HFFc6 (cell line): ENCODE data around the gene SPATS1. TPM values are rescaled to one million over a fixed set of nuclear protein-coding genes. Genes with fewer than 3 reads are reported as not detected.

Experiments used
- DNase-seq: peaks from one replicate; pipeline ENCODE4 v3.0.0-alpha.2; 2018
- H3K27ac Mint-ChIP-seq: 2 replicates; pipeline ENCODE4 v1.8.0; 2020; ENCODE audit warnings: mild to moderate bottlenecking, mixed read lengths
- H3K27me3 Mint-ChIP-seq: 2 replicates; pipeline ENCODE4 v1.8.0; 2021; ENCODE audit warnings: mild to moderate bottlenecking, moderate library complexity, mixed read lengths; ENCODE audit not compliant: insufficient read depth
- H3K36me3 Mint-ChIP-seq: 2 replicates; pipeline ENCODE4 v1.8.0; 2021; ENCODE audit warnings: low read depth, mixed read lengths
- H3K4me1 Mint-ChIP-seq: 2 replicates; pipeline ENCODE4 v1.8.0; 2020; ENCODE audit warnings: low read depth, mixed read lengths
- H3K4me3 Mint-ChIP-seq: 2 replicates; pipeline ENCODE4 v1.8.0; 2020; ENCODE audit warnings: mild to moderate bottlenecking, moderate library complexity, mixed read lengths
- H3K9me3 Mint-ChIP-seq: 2 replicates; pipeline ENCODE4 v1.8.0; 2020; ENCODE audit warnings: mild to moderate bottlenecking, mixed read lengths
- total RNA-seq, 6 experiments: library from RNA; stranded (reverse); fragmentation: NEBNext Ultra II Directional; extraction: Animal tissue kit (Norgen Biotek cat#: 25700); gene quantifications; 2 replicates in 1 of 6; 3 replicates in 5 of 6; pipeline ENCODE4 v1.2.3, GENCODE V29; 2021
- TF ChIP-seq, protein P1 (sequence below): fragments of 200-600 bp; sonication (generic); IDR thresholded peaks from 2 replicates; pipeline ENCODE4 v1.5.0; 2021; ENCODE audit warnings: antibody characterized with exemption, mild to moderate bottlenecking

SPATS1 gene
- total RNA-seq, 6 experiments from 2014 or later, result not detected

DNA sequence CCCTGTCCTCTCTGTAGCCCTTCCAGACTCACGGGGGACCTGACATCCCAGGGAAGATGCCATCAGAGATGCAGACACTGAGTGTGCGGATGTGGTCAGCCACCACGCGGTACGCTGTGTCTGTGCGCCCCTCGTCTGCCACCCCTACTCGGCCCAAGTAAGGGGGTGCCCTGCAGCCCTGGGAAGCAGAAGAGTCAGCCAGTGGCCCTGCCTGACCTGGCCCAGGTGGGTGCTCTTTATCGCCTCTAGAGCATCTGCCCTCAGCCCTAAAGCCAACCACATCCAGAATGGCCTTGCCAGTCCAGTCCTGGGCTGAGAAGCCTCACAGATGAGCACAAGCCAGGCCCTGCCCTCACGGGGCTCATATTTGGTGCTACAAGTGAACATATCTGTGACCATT, 35.2 kb upstream of the SPATS1 start:
- Mint-ChIP-seq H3K27me3 (no peaks in the 10 kb centered on the region), H3K9me3 (no peaks in the 10 kb centered on the region), H3K36me3 (peaks cover 18% of the 10 kb centered on the region; the same call in 1 of the 2 replicates), H3K4me3 (no peak overlapping the region), H3K4me1 (peaks cover 24% of the 10 kb centered on the region), H3K27ac (no peak overlapping the region)
- DNase-seq, result no peak
- TF ChIP-seq, protein P1, sequence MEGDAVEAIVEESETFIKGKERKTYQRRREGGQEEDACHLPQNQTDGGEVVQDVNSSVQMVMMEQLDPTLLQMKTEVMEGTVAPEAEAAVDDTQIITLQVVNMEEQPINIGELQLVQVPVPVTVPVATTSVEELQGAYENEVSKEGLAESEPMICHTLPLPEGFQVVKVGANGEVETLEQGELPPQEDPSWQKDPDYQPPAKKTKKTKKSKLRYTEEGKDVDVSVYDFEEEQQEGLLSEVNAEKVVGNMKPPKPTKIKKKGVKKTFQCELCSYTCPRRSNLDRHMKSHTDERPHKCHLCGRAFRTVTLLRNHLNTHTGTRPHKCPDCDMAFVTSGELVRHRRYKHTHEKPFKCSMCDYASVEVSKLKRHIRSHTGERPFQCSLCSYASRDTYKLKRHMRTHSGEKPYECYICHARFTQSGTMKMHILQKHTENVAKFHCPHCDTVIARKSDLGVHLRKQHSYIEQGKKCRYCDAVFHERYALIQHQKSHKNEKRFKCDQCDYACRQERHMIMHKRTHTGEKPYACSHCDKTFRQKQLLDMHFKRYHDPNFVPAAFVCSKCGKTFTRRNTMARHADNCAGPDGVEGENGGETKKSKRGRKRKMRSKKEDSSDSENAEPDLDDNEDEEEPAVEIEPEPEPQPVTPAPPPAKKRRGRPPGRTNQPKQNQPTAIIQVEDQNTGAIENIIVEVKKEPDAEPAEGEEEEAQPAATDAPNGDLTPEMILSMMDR, result no peak

DNA sequence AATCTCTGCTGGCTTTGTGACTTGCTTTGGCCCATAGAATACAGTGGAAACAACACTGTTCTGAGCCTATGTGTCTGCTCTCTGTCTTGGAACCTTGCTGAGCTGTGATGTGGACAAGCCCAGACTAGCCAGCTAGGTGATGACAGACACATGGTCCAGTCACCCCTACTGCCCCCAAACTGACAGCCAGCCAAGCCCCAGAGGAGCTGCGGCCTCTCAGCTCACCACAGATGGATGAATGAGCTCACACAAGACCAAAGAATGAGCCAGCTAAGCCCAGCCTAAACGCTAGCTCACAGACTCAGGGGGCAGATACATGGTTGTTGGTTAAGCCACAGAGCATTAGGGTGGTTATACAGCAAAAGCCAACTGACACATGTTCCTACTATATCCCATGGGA, 33.4 kb upstream of the SPATS1 start:
- Mint-ChIP-seq H3K4me1 (peaks cover 27% of the 10 kb centered on the region), H3K4me3 (no peak overlapping the region), H3K27me3 (no peaks in the 10 kb centered on the region), H3K27ac (peak overlapping the region; percentile 62), H3K9me3 (no peaks in the 10 kb centered on the region), H3K36me3 (peaks cover 18% of the 10 kb centered on the region; the same call in 1 of the 2 replicates)
- TF ChIP-seq, protein P1, result no peak
- DNase-seq, result peak; percentile 32

DNA sequence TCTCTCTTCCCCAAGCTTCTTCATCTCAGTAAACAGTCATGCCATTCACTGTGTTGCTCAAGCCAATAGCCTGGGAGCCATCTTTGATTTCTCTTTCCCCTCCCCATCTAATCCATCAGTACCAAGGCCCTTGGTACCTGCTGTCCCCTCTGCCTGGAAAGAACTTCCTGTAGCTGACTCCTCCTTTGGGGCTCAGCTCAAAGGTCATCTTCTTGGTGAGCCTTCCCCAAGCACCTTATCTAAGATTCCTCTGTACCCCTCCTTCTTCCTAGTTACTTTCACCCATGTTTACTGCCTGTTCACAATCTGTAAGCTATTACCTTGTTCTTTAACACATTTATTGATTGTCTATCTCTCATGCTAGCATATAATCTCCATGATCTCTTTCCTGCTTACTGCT, 32.8 kb upstream of the SPATS1 start:
- no peak overlapping the region for H3K4me3 Mint-ChIP-seq
- no peaks in the 10 kb centered on the region for H3K9me3 Mint-ChIP-seq
- TF ChIP-seq, protein P1, result no peak
- no peak overlapping the region; the same call in 1 of the 2 replicates for H3K27ac Mint-ChIP-seq
- peaks cover 27% of the 10 kb centered on the region for H3K4me1 Mint-ChIP-seq
- H3K27me3 Mint-ChIP-seq, result no peaks in the 10 kb centered on the region
- DNase-seq, result no peak
- H3K36me3 Mint-ChIP-seq, result peaks cover 18% of the 10 kb centered on the region; the same call in 1 of the 2 replicates

DNA sequence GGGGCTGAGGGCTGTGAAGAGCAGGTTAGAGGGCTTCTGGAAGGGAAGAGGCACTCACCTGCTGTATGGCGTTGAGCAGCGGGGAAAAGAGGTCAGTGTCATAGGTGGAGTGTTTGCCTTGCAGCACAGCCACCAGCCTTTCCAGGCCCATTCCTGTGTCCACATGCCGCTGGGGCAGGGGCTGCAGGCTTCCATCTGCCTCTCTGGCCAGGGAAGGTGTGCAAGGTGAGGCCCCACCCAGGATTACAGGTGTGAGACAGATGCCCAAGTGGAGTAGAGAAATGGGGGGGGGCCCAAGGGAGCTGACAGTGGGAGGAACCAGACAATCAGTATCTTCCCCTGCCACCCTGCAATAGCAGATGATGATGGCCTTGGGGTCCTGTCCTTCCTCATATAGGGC, 32.2 kb upstream of the SPATS1 start:
- TF ChIP-seq, protein P1, result no peak
- Mint-ChIP-seq H3K27ac (no peak overlapping the region), H3K4me1 (peaks cover 27% of the 10 kb centered on the region), H3K4me3 (no peak overlapping the region), H3K9me3 (no peaks in the 10 kb centered on the region), H3K27me3 (no peaks in the 10 kb centered on the region), H3K36me3 (peaks cover 18% of the 10 kb centered on the region; the same call in 1 of the 2 replicates)
- DNase-seq, result no peak

DNA sequence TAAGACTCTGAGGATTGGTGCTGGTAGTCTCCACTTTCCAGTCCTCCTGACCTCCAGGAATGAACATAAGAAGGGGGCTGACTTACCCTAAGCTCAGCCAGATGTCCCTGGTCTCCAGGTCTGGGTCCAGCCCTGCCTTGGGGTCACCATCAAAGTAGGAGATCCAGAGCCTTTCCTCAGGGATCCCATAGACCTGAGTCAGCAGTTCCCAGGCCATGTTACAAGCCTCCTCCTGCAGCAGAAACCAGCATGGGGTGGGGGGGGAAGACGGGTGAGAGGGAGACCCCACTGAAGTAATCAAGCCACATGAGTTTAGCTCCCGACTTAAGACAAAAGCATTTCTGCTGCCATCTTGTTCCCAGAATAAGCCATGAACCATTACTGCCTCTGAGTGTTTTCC, 31.1 kb upstream of the SPATS1 start:
- Mint-ChIP-seq H3K9me3 (no peaks in the 10 kb centered on the region), H3K36me3 (peaks cover 18% of the 10 kb centered on the region; the same call in 1 of the 2 replicates), H3K4me1 (peaks cover 27% of the 10 kb centered on the region), H3K4me3 (peak overlapping the region; percentile 98), H3K27me3 (peaks cover 6% of the 10 kb centered on the region), H3K27ac (no peak overlapping the region)
- no peak for DNase-seq
- TF ChIP-seq, protein P1, result no peak

DNA sequence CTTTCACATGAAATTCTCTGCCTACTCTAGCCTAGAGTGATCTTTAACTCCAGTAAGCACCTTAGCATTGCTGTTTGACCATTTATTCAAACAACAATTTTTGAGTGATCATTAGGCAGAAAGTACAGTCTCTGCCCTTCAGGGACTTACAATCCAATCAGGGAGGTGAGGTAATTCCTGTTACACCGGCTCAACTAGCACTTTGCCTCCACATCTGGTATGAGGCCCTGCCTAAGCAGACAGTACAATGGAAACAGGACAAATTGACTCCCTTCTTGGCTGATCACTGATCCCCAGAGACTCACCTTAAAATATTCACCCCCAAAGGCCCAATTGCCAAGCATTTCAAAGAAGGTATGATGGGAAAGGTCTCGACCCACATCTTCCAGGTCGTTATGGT, 30.7 kb upstream of the SPATS1 start:
- H3K4me3 Mint-ChIP-seq, result peak overlapping the region; percentile 98
- H3K27ac Mint-ChIP-seq, result no peak overlapping the region; the same call in 1 of the 2 replicates
- H3K4me1 Mint-ChIP-seq, result peaks cover 27% of the 10 kb centered on the region
- no peaks in the 10 kb centered on the region for H3K9me3 Mint-ChIP-seq
- peaks cover 18% of the 10 kb centered on the region; the same call in 1 of the 2 replicates for H3K36me3 Mint-ChIP-seq
- H3K27me3 Mint-ChIP-seq, result peaks cover 6% of the 10 kb centered on the region
- TF ChIP-seq, protein P1, result no peak
- DNase-seq, result no peak
